HepG2 (cell line): ENCODE measurements around the gene P2RY2. TPM values are rescaled to one million over a fixed set of nuclear protein-coding genes. Genes with fewer than 3 reads are reported as not detected.

ENCODE experiments used
- ELF1 ChIP-seq: sonication (generic); formaldehyde crosslinking; IDR thresholded peaks from 2 replicates; pipeline ENCODE4 v1.4.0; 2020; ENCODE audit warnings: missing genetic modification reagents
- ISL2 ChIP-seq: sonication (generic); formaldehyde crosslinking; IDR thresholded peaks from 2 replicates; pipeline ENCODE4 v1.5.0; 2020; ENCODE audit warnings: missing genetic modification reagents
- KLF12 ChIP-seq: sonication (generic); formaldehyde crosslinking; IDR thresholded peaks from 2 replicates; pipeline ENCODE4 v1.4.0; 2020; ENCODE audit warnings: missing genetic modification reagents, borderline replicate concordance
- KMT2B ChIP-seq: IDR thresholded peaks from 2 replicates; pipeline ENCODE4 v1.6.1; 2016; ENCODE audit warnings: missing genetic modification reagents, missing compliant biosample characterization
- MYC ChIP-seq: sonication (generic); formaldehyde crosslinking; IDR thresholded peaks from 2 replicates; pipeline ENCODE4 v1.9.0; 2021; ENCODE audit warnings: missing genetic modification reagents, borderline replicate concordance
- PAXIP1 ChIP-seq: sonication (generic); formaldehyde crosslinking; conservative IDR thresholded peaks from 2 replicates; pipeline ENCODE4 v1.4.0; 2020; ENCODE audit warnings: mild to moderate bottlenecking, missing genetic modification reagents, moderate library complexity
- PHB2 ChIP-seq: fragments of 450-650 bp; IDR thresholded peaks from 2 replicates; pipeline ENCODE4 v1.6.1; 2018; ENCODE audit not compliant: partially characterized antibody
- PPARG ChIP-seq: conservative IDR thresholded peaks from 2 replicates; pipeline ENCODE4 v1.6.1; 2016; ENCODE audit warnings: missing biosample characterization, missing genetic modification reagents
- RFXAP ChIP-seq: sonication (generic); formaldehyde crosslinking; IDR thresholded peaks from 2 replicates; pipeline ENCODE4 v1.4.0; 2020; ENCODE audit warnings: missing genetic modification reagents, borderline replicate concordance
- SAP130 ChIP-seq: IDR thresholded peaks from 2 replicates; pipeline ENCODE4 v1.6.1; 2016; ENCODE audit warnings: low read depth
- SNAPC2 ChIP-seq: sonication (generic); formaldehyde crosslinking; IDR thresholded peaks from 2 replicates; pipeline ENCODE4 v1.8.1; 2022; ENCODE audit warnings: mild to moderate bottlenecking, missing genetic modification reagents
- TAF1 ChIP-seq: sonication (generic); formaldehyde crosslinking; IDR thresholded peaks from 2 replicates; pipeline ENCODE4 v1.4.0; 2020; ENCODE audit warnings: missing genetic modification reagents
- ZBTB39 ChIP-seq: sonication (generic); formaldehyde crosslinking; IDR thresholded peaks from 2 replicates; pipeline ENCODE4 v1.5.0; 2020; ENCODE audit warnings: missing genetic modification reagents
- ZMYM3 ChIP-seq: sonication (generic); formaldehyde crosslinking; IDR thresholded peaks from 2 replicates; pipeline ENCODE4 v1.5.1; 2020; ENCODE audit warnings: mild to moderate bottlenecking, missing genetic modification reagents
- ZNF263 ChIP-seq: sonication (generic); formaldehyde crosslinking; IDR thresholded peaks from 2 replicates; pipeline ENCODE4 v1.4.0; 2020; ENCODE audit warnings: missing genetic modification reagents
- ZNF501 ChIP-seq: sonication (generic); formaldehyde crosslinking; IDR thresholded peaks from 2 replicates; pipeline ENCODE4 v1.5.1; 2020; ENCODE audit warnings: mild to moderate bottlenecking, moderate library complexity, missing genetic modification reagents
- ZNF543 ChIP-seq: sonication (generic); formaldehyde crosslinking; IDR thresholded peaks from 2 replicates; pipeline ENCODE4 v1.4.0; 2020; ENCODE audit warnings: mild to moderate bottlenecking, missing genetic modification reagents
- ZNF605 ChIP-seq: sonication (generic); formaldehyde crosslinking; IDR thresholded peaks from 2 replicates; pipeline ENCODE4 v1.8.0; 2022; ENCODE audit warnings: mild to moderate bottlenecking, missing genetic modification reagents
- ZNF788 ChIP-seq: sonication (generic); formaldehyde crosslinking; IDR thresholded peaks from 2 replicates; pipeline ENCODE4 v1.5.0; 2020; ENCODE audit warnings: mild to moderate bottlenecking, missing genetic modification reagents, borderline replicate concordance
- ZZZ3 ChIP-seq: sonication (generic); formaldehyde crosslinking; IDR thresholded peaks from 2 replicates; pipeline ENCODE4 v1.4.0; 2020; ENCODE audit warnings: missing genetic modification reagents, mild to moderate bottlenecking, borderline replicate concordance
- polyA plus RNA-seq, 8 experiments: library from polyadenylated mRNA; depleted of rRNA in 3 of 8; stranded (reverse) in 7 of 8; unstranded in 1 of 8; fragments of >200 nt; fragmentation: Illumina TruSeq in 4 of 8; extraction: Trizol in 4 of 8; gene quantifications; 2 replicates each; pipeline versions ENCODE4 v1.2.1 to v1.2.3, GENCODE V29; 2011 to 2016; ENCODE audit warnings: low read depth in 4 of 8, missing spikeins in 1 of 8, mixed read lengths in 1 of 8; ENCODE audit not compliant: insufficient read depth in 1 of 8
- total RNA-seq, 5 experiments: library from RNA; depleted of rRNA; stranded (reverse); fragments of >200 nt; fragmentation: Illumina TruSeq; extraction: Trizol; gene quantifications; 2 replicates each; pipeline ENCODE4 v1.2.3, GENCODE V29; 2016; ENCODE audit warnings: low read depth in 1 of 5
- TF ChIP-seq, protein P1 (sequence below): sonication (generic); formaldehyde crosslinking; IDR thresholded peaks from 2 replicates; pipeline ENCODE4 v1.8.1; 2023; ENCODE audit warnings: mild to moderate bottlenecking, missing genetic modification reagents
- TF ChIP-seq, protein P2 (sequence below): sonication (generic); formaldehyde crosslinking; IDR thresholded peaks from 2 replicates; pipeline ENCODE4 v1.4.0; 2020; ENCODE audit warnings: missing genetic modification reagents

P2RY2 gene
- total and polyA plus RNA-seq, 2 of the 13 experiments (the other 11 are each of a cell fraction or from before 2014, with no cell fraction given), result 0.95 to 3.1 TPM

DNA sequence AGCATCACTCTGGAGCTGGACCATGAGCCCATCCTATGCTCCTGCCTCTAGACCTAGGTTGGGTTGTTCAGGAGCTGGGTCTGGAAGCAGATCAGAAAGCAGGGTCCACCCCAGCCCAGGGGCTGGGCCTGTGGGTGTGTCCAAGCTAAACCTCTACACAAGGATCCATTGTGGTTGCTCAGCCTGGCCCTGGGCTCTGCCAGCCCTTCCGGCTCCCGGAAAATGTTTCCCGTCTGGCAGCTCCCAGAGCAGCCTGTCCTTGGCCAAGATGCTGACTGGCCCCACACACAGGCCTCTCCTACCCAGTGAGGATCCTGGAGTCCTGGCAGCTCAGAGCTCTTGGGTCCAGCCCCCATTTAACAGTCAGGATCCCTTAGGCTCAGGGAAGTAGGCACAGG lies 40.7 kb upstream of the P2RY2 start (continued):
- TF ChIP-seq, protein P1, sequence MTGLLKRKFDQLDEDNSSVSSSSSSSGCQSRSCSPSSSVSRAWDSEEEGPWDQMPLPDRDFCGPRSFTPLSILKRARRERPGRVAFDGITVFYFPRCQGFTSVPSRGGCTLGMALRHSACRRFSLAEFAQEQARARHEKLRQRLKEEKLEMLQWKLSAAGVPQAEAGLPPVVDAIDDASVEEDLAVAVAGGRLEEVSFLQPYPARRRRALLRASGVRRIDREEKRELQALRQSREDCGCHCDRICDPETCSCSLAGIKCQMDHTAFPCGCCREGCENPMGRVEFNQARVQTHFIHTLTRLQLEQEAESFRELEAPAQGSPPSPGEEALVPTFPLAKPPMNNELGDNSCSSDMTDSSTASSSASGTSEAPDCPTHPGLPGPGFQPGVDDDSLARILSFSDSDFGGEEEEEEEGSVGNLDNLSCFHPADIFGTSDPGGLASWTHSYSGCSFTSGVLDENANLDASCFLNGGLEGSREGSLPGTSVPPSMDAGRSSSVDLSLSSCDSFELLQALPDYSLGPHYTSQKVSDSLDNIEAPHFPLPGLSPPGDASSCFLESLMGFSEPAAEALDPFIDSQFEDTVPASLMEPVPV (CRISPR knock-in tag), result 0 out of 2 replicates have a peak, but pooled peaks have one; percentile 45
- 0 out of 2 replicates have a peak, but pooled peaks have one; percentile 20 for TF ChIP-seq ZNF263 (CRISPR knock-in tag)
- no peak for TF ChIP-seq SNAPC2 (CRISPR knock-in tag)
- peak; percentile 31; the same call in 1 of the 2 replicates for TF ChIP-seq ELF1 (CRISPR knock-in tag)
- peak; percentile 24; the same call in 1 of the 2 replicates for TF ChIP-seq ZNF501
- TF ChIP-seq ZMYM3 (CRISPR knock-in tag), result 0 out of 2 replicates have a peak, but pooled peaks have one; percentile 12
- TF ChIP-seq KMT2B (CRISPR knock-in tag), result no peak
- peak; percentile 55; the same call in 1 of the 2 replicates for TF ChIP-seq ZBTB39
- TF ChIP-seq TAF1 (CRISPR knock-in tag), result peak; percentile 34; the same call in 1 of the 2 replicates
- 0 out of 2 replicates have a peak, but pooled peaks have one; percentile 22 for TF ChIP-seq PPARG
- no peak for TF ChIP-seq ZZZ3 (CRISPR knock-in tag)
- TF ChIP-seq, protein P2, sequence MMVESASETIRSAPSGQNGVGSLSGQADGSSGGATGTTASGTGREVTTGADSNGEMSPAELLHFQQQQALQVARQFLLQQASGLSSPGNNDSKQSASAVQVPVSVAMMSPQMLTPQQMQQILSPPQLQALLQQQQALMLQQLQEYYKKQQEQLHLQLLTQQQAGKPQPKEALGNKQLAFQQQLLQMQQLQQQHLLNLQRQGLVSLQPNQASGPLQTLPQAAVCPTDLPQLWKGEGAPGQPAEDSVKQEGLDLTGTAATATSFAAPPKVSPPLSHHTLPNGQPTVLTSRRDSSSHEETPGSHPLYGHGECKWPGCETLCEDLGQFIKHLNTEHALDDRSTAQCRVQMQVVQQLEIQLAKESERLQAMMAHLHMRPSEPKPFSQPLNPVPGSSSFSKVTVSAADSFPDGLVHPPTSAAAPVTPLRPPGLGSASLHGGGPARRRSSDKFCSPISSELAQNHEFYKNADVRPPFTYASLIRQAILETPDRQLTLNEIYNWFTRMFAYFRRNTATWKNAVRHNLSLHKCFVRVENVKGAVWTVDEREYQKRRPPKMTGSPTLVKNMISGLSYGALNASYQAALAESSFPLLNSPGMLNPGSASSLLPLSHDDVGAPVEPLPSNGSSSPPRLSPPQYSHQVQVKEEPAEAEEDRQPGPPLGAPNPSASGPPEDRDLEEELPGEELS (CRISPR knock-in tag), result peak; percentile 45; the same call in 1 of the 2 replicates
- TF ChIP-seq PHB2, result no peak
- peak; percentile 76 for TF ChIP-seq SAP130 (CRISPR knock-in tag)
- TF ChIP-seq ZNF543 (CRISPR knock-in tag), result 0 out of 2 replicates have a peak, but pooled peaks have one; percentile 53
- TF ChIP-seq ISL2 (CRISPR knock-in tag), result 0 out of 2 replicates have a peak, but pooled peaks have one; percentile 22
- peak; percentile 45; the same call in 1 of the 2 replicates for TF ChIP-seq ZNF605
- 0 out of 2 replicates have a peak, but pooled peaks have one; percentile 57 for TF ChIP-seq ZNF788 (CRISPR knock-in tag)
- peak; percentile 51; the same call in 1 of the 2 replicates for TF ChIP-seq KLF12 (CRISPR knock-in tag)
- TF ChIP-seq MYC (CRISPR knock-in tag), result peak; percentile 21; the same call in 1 of the 2 replicates
- peak; percentile 47; the same call in 1 of the 2 replicates for TF ChIP-seq RFXAP (CRISPR knock-in tag)
- TF ChIP-seq PAXIP1 (CRISPR knock-in tag), result peak; percentile 46
